WI38 (cell line): ENCODE measurements around the gene CTAGE4.
"Not testable (repeated sequence)": the region's sequence is repeated elsewhere in the genome, so short reads cannot be mapped to it uniquely, and the experiment has no call there.

Experiments used
- H3K4me3 ChIP-seq: 2 replicates; pipeline ENCODE4 v1.5.1; 2011; ENCODE audit warnings: low read depth, mild to moderate bottlenecking, control low read depth, low read length

The CTAGE4 gene

GRCh38 chr7:144233039-144233438 lies 49.8 kb downstream of the CTAGE4 start:
- H3K4me3 ChIP-seq = not testable (repeated sequence)
